Gastroesophageal sphincter (tissue), 4 donors: ENCODE measurements around the gene DHDH. TPM values are rescaled to one million over a fixed set of nuclear protein-coding genes. Genes with fewer than 3 reads are reported as not detected.
"Not testable (repeated sequence)": the region's sequence is repeated elsewhere in the genome, so short reads cannot be mapped to it uniquely, and the experiment has no call there.

Experiments used
- ATAC-seq: fragments of 150-250 bp; one replicate; pipeline ENCODE4 v1.9.1; 2016; ENCODE audit warnings: mild to moderate bottlenecking, moderate library complexity
- H3K27ac ChIP-seq, 4 donors: fragments of 200-600 bp; sonication (generic) in 3 of 4; 1 replicate in 3 of 4; 2 replicates in 1 of 4; pipeline ENCODE4 v1.5.1; 2016 to 2019
- H3K27me3 ChIP-seq: fragments of 200-600 bp; sonication (generic); one replicate; pipeline ENCODE4 v1.5.1; 2019
- H3K36me3 ChIP-seq, 2 donors: fragments of 200-600 bp; sonication (generic); one replicate each; pipeline ENCODE4 v1.5.1; 2019; ENCODE audit warnings: control low read depth in 1 of 2
- H3K4me1 ChIP-seq, 3 donors: fragments of 200-600 bp; sonication (generic); 1 replicate in 2 of 3; 2 replicates in 1 of 3; pipeline ENCODE4 v1.5.1; 2016 to 2019; ENCODE audit warnings: control low read depth in 2 of 3
- H3K4me3 ChIP-seq, 2 donors: fragments of 200-600 bp; sonication (generic); one replicate each; pipeline ENCODE4 v1.5.1; 2019; ENCODE audit warnings: mild to moderate bottlenecking in 1 of 2, moderate library complexity in 1 of 2
- H3K9me3 ChIP-seq, 3 donors: fragments of 200-600 bp; sonication (generic); one replicate each; pipeline ENCODE4 v1.5.1; 2017 to 2019; ENCODE audit warnings: control low read depth in 2 of 3
- CTCF ChIP-seq, 4 experiments: fragments of 200-600 bp in 2 of 4; fragments of 450-650 bp in 2 of 4; sonication (generic) in 1 of 4; IDR thresholded peaks; one replicate each; pipeline ENCODE4 v1.5.1; 2017 to 2019; ENCODE audit warnings: antibody characterized with exemption in 4 of 4, mild to moderate bottlenecking in 2 of 4, moderate library complexity in 2 of 4
- EP300 ChIP-seq: sonication (generic); formaldehyde crosslinking; IDR thresholded peaks from one replicate; pipeline ENCODE4 v1.6.1; 2017; ENCODE audit warnings: antibody characterized with exemption, mild to moderate bottlenecking
- POLR2A ChIP-seq, 2 donors: fragments of 450-650 bp; IDR thresholded peaks; one replicate each; pipeline ENCODE4 v1.6.1; 2017; ENCODE audit warnings: antibody characterized with exemption in 2 of 2, mild to moderate bottlenecking in 2 of 2, moderate library complexity in 1 of 2
- POLR2AphosphoS5 ChIP-seq: sonication (generic); formaldehyde crosslinking; IDR thresholded peaks from one replicate; pipeline ENCODE4 v1.6.1; 2017; ENCODE audit warnings: antibody characterized with exemption
- WGBS, 2 donors: methylation state at CpG; one replicate each; pipeline ENCODE4 v1.1.5; 2018; ENCODE audit warnings: low coverage in 1 of 2; 5-methylcytosine and 5-hydroxymethylcytosine counted together
- total RNA-seq, 4 donors: library from RNA; depleted of rRNA; stranded (reverse); fragments of >200 nt; gene quantifications; one replicate each; pipeline ENCODE4 v1.1.0, GENCODE V29; 2016

Gene DHDH
- total RNA-seq, 4 donors from 2014 or later = 0.81 TPM; not detected in 3

GRCh38 chr19:48925240-48925843 lies 8.2 kb upstream of the DHDH start:
- ATAC-seq = no peak
- Histone ChIP-seq H3K27ac (no peak overlapping the region), H3K4me3 (no peak overlapping the region)

DNA sequence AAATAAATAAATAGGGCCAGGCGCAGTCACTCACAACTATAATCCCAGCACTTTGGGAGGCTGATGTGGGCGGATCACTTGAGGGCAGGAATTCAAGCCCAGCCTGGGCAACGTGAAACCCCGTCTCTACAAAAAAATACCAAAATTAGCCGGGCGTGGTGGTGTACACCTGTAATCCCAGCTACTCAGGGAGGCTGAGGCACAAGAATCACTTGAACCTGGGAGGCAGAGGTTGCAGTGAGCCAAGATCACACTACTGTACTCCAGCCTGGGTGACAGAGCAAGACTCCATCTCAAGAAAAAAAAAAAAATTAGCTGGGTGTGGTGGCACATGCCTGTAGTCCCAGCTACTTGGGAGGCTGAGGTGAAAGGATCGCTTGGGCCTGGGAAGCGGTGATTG lies 7.6 kb upstream of the DHDH start:
- not testable (repeated sequence) for H3K27me3 ChIP-seq, ATAC-seq, H3K27ac ChIP-seq, H3K9me3 ChIP-seq, H3K4me3 ChIP-seq
- Histone ChIP-seq H3K4me1 (peaks cover 0 to 17% (median 0%) of the 10 kb centered on the region in 3 donors), H3K36me3 (peaks cover 0 to 30% of the 10 kb centered on the region in 2 donors)
- WGBS, 2 donors = 80% methylated on average over 8 of the region's 8 CpGs; no CpG with 5 or more reads in 1 of the 2 donors

More at GRCh38 chr19:48925240-48925843, 8.2 kb upstream of the DHDH start:
- Histone ChIP-seq H3K36me3 (peaks cover 0 to 35% of the 10 kb centered on the region in 2 donors), H3K4me1 (peaks cover 0 to 17% (median 0%) of the 10 kb centered on the region in 3 donors), H3K27me3 (no peaks in the 10 kb centered on the region), H3K9me3 (no peaks in the 10 kb centered on the region)
- TF ChIP-seq CTCF (IDR thresholded peaks at IDR 0.05) (no peak), EP300 (no peak), POLR2A (IDR thresholded peaks at IDR 0.05) (no peak), POLR2AphosphoS5 (no peak)
- 65 to 89% methylated on average over 1 to 8 of the region's 11 CpGs for WGBS, 2 donors

DNA sequence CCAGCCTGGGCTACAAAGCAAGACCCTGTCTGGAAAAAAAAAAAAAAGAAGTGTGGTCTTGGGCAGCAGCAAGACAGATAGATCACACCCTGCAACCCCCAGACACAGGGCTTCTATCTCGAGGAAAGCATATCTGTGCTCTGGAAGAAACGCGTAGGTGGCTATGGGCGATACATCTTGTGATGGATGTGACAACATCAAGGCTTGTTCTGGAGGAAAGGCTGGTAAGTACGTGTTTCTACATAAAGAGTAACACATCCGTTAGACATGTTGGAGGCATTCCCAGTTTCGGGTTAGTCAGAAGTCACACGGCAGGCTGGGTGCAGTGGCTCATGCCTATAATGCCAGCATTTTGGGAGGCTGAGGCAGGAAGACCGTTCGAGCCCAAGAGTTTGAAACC lies 6.6 kb upstream of the DHDH start:
- ATAC-seq = peak; percentile 87
- H3K9me3 ChIP-seq = no peaks in the 10 kb centered on the region
- H3K36me3 ChIP-seq = peaks cover 0 to 20% of the 10 kb centered on the region in 2 donors
- H3K27me3 ChIP-seq = no peaks in the 10 kb centered on the region
- TF ChIP-seq CTCF (IDR thresholded peaks at IDR 0.05) (no peak), POLR2A (IDR thresholded peaks at IDR 0.05) (no peak), EP300 (no peak), POLR2AphosphoS5 (peak; percentile 90)
- peaks cover 0 to 17% (median 0%) of the 10 kb centered on the region in 3 donors for H3K4me1 ChIP-seq
- peak overlapping the region in 1 of 2 donors; percentile 12 for H3K4me3 ChIP-seq
- 8 to 14% methylated on average over 8 to 10 of the region's 10 CpGs for WGBS, 2 donors
- H3K27ac ChIP-seq = peak overlapping the region in 1 of 4 donors; percentile 19

DNA sequence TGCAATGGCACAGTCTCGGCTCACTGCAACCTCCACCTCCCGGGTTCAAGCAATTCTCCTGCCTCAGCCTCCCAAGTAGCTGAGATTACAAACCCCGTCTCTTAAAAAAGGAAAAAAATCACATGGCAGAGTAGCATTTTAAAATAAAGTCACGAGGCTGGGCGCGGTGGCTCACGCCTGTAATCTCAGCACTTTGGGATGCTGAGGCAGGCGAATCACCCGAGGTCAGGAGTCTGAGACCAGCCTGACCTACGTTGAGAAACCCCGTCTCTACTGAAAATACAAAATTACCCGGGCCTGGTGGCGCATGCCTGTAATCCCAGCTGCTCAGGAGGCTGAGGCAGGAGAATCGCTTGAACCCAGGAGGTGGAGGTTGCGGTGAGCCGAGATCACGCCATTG lies 5.8 kb upstream of the DHDH start:
- H3K9me3 ChIP-seq, H3K27me3 ChIP-seq, H3K4me3 ChIP-seq, ATAC-seq, H3K27ac ChIP-seq: not testable (repeated sequence)
- 81 to 100% methylated on average over 6 to 7 of the region's 17 CpGs for WGBS, 2 donors
- peaks cover 0 to 12% of the 10 kb centered on the region in 2 donors for H3K36me3 ChIP-seq
- H3K4me1 ChIP-seq = peaks cover 0 to 17% (median 0%) of the 10 kb centered on the region in 3 donors

DNA sequence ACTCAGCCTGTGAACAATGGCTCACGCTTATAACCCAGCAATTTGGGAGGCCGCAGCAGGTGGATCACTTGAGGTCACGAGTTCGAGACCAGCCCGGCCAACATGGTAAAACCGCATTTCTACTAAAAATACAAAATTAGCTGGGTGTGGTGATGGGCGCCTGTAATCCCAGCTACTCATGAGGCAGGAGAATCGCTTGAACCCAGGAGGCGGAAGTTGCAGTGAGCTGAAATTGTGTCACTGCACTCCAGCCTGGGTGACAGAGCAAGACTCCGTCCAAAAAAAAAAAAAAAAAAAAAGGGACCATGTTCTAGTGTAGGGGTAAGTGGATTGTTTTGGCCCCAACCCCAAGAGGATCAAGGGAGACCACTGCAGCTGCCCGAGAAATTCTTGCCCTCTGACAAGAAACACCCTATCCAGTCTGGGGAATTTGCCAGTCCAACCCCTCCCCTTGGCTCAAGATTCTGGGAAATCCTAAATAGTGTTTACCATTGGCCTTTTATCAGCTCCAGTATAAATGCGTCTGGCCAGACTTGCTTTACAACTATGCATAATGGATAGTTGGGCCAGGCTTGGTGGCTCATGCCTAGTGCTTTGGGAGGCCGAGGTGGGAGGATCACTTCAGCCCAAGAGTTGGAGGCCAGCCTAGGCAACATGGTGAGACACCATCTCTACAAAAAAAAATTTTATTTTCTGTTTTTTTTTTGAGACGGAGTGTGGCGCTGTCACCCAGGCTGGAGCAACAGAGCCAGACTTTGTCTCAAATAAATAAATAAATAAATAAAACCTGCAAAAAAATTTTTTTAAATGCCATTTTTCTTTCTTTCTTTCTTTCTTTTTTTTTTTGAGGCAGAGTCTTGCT lies 5.1 kb upstream of the DHDH start:
- H3K4me1 ChIP-seq = peaks cover 0 to 22% (median 0%) of the 10 kb centered on the region in 3 donors
- WGBS, 2 donors = 66 to 79% methylated on average over 10 to 13 of the region's 15 CpGs
- no peaks in the 10 kb centered on the region for H3K27me3 ChIP-seq
- H3K36me3 ChIP-seq = peaks cover 0 to 5% of the 10 kb centered on the region in 2 donors
- no peaks in the 10 kb centered on the region for H3K9me3 ChIP-seq
- no peak overlapping the region for H3K4me3 ChIP-seq
- ATAC-seq = no peak
- TF ChIP-seq CTCF (IDR thresholded peaks at IDR 0.05) = no peak
- TF ChIP-seq EP300 = no peak
- TF ChIP-seq POLR2A (IDR thresholded peaks at IDR 0.05) = no peak
- TF ChIP-seq POLR2AphosphoS5 = no peak
- H3K27ac ChIP-seq = no peak overlapping the region
